Measurements from ENCODE around the gene PARVA.
A peak's percentile ranks its signal among the peaks of the same experiment; 100 is the strongest.

Gene PARVA

GRCh38 chr11:12453243-12453642, 75.9 kb downstream of the PARVA start:
- H3K4me3 ChIP-seq (ENCODE audit: low read depth, low read length): no peak overlapping the region
- in situ Hi-C loops (cut with HindIII; ENCODE audit: low sequenced_read_pairs): no loop called here
- DNase-seq (ENCODE audit: low read depth, low spot score): no peak
- no peak for TF ChIP-seq CTCF (IDR thresholded peaks at IDR 0.05; ENCODE audit: low read depth, low read length)

DNA sequence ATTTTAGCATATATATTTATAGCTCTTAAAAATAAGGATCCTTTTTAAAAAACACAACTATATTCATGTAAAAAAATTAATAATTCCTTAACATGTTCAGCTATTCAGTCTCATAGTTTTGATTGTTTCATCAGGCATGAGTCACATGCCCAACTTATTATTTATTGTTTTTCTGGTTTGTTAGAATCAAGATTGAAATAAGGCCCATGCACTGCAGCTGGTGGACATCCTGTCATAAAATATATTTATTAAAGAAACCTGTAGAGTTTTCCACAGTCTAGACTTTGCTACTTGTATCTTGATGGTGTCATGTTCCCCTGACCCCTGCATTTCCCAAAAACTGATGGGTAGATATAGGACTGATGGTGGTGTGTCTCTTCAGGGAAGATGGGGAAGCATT, 77.4 kb downstream of the PARVA start:
- in situ Hi-C loops (cut with HindIII; ENCODE audit: low sequenced_read_pairs): no loop called here
- peak; percentile 28 for DNase-seq (ENCODE audit: low read depth, low spot score)

DNA sequence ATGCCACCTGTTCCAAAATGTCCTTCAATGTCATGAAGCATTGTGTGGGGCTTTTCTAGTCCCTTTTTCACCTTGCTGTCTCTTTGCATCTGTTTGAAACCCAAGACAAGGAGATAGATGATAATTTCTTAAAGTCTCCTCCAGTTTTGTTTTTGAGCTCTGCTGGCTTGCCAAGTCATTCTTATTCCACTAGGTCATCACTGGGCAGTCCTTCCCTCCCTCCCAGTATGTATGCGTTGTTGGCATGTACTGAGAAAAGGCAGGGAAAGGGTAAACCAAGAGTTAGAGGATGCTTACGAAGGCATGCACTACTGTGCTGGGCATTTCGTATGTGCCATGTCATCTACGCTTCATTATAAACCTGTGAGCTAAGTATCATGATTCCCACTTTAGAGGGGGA, 78.6 kb downstream of the PARVA start:
- in situ Hi-C loops (cut with HindIII; ENCODE audit: low sequenced_read_pairs): no loop called here
- peak; percentile 50 for DNase-seq (ENCODE audit: low read depth, low spot score)
- H3K4me3 ChIP-seq (ENCODE audit: low read depth, low read length): no peak overlapping the region
- TF ChIP-seq CTCF (IDR thresholded peaks at IDR 0.05; ENCODE audit: low read depth, low read length): no peak

More for the DNA sequence above, 77.4 kb downstream of the PARVA start:
- no peak for TF ChIP-seq CTCF (IDR thresholded peaks at IDR 0.05; ENCODE audit: low read depth, low read length)
- no peak overlapping the region for H3K4me3 ChIP-seq (ENCODE audit: low read depth, low read length)

DNA sequence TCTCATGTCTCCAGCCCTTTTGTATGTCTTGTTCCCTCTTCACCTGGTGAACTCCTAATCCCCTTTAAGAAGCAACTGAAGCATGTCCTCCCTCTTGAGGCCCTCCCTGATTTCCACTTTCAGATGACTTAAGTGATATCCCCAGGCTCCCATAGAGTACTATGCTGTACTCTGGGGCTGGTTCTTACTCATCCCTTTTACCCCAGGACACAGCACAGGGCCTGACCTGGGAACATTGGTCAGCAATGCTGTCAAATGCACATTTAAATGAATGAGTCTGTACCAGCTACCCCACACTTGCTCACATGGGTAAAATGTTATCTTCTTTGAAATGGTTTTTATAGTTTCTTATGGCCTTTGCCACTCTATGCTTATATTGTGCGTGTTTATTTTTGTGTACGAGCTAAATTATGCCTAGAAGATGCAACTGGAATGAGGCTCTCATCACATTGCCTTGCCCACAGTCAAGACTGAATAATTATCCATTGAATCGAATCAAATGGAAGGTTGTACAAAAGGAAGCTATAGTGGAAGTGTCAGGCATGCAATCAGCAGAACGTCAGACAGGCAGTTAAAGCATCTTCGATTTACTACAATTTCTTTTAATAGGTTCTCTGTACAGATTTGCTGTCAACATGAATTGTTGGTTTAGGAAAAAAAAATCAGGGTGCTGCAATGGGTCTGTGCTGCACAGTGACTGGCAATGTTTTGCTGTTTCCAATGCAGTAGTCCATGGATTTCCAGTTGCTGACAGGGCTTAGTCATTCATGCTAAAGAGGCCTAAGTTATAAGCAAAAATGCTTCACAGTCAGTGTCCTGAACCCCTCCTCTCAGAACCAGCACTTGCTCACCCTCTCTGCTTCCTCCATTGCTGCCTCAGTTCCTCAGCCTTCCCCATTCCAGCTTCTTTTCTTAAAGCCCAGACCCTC, 79.5 kb downstream of the PARVA start:
- peak; percentile 51 for DNase-seq (ENCODE audit: low read depth, low spot score)
- in situ Hi-C loops (cut with HindIII; ENCODE audit: low sequenced_read_pairs): no loop called here
- TF ChIP-seq CTCF (IDR thresholded peaks at IDR 0.05; ENCODE audit: low read depth, low read length): no peak
- no peak overlapping the region for H3K4me3 ChIP-seq (ENCODE audit: low read depth, low read length)

- no peak for DNase-seq (ENCODE audit: low read depth, low spot score)
- TF ChIP-seq CTCF (IDR thresholded peaks at IDR 0.05; ENCODE audit: low read depth, low read length): no peak
- no peak overlapping the region for H3K4me3 ChIP-seq (ENCODE audit: low read depth, low read length)
- in situ Hi-C loops (cut with HindIII; ENCODE audit: low sequenced_read_pairs): no loop called here
These were observed 80.7 kb downstream of the PARVA start for GRCh38 chr11:12458042-12458441.

DNA sequence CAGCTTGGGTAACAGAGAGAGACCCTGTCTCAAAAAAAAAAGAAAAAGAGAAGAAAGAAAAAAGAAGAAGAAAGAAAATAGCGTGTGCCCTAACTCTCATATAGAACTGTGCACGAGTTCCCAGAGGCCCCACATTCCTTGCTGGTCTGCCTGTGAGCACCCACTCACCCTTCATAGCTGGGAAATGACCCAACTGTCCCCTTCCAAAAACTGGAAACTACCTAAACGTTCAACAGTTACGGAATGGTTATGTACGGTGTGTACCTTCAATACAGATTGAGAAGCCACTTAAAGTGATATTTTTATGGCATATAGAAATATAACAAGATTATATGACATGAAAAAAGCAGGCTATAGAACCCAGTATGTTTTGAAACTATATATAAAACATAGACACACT, 82.0 kb downstream of the PARVA start:
- TF ChIP-seq CTCF (IDR thresholded peaks at IDR 0.05; ENCODE audit: low read depth, low read length): no peak
- in situ Hi-C loops (cut with HindIII; ENCODE audit: low sequenced_read_pairs): no loop called here
- no peak for DNase-seq (ENCODE audit: low read depth, low spot score)

More for the DNA sequence above, 82.0 kb downstream of the PARVA start:
- no peak overlapping the region for H3K4me3 ChIP-seq (ENCODE audit: low read depth, low read length)
